ENCODE data around the gene ZNF775. TPM values are rescaled to one million over a fixed set of nuclear protein-coding genes. Genes with fewer than 3 reads are reported as not detected.

ZNF775 gene
- total RNA-seq, 1 donor from 2014 or later, result 3.0 TPM

- no peak for DNase-seq
These were observed 33.7 kb downstream of the ZNF775 start for GRCh38 chr7:150412518-150413488.

DNA sequence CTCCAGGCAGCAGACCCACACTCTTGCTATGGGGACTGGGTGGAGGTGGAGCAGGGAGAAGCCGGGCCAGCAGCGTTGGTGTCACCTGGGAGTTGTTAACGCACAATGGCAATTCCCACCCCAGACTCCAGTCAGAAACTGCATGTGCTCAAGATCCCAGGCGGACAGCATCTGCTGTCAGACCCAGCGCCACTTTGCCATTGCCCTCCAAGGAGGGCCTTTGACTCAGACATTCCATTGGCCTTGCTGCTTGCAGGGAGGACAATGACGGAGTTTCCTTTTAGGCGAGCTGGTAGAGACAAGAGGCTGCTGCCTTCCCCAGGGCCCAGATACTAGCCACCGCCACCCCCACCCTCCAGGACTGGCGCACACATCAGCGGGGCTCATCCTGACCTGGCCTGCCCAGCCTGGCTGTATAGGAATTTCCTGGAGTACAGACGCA is 34.5 kb downstream of the ZNF775 start:
- DNase-seq, result no peak

DNA sequence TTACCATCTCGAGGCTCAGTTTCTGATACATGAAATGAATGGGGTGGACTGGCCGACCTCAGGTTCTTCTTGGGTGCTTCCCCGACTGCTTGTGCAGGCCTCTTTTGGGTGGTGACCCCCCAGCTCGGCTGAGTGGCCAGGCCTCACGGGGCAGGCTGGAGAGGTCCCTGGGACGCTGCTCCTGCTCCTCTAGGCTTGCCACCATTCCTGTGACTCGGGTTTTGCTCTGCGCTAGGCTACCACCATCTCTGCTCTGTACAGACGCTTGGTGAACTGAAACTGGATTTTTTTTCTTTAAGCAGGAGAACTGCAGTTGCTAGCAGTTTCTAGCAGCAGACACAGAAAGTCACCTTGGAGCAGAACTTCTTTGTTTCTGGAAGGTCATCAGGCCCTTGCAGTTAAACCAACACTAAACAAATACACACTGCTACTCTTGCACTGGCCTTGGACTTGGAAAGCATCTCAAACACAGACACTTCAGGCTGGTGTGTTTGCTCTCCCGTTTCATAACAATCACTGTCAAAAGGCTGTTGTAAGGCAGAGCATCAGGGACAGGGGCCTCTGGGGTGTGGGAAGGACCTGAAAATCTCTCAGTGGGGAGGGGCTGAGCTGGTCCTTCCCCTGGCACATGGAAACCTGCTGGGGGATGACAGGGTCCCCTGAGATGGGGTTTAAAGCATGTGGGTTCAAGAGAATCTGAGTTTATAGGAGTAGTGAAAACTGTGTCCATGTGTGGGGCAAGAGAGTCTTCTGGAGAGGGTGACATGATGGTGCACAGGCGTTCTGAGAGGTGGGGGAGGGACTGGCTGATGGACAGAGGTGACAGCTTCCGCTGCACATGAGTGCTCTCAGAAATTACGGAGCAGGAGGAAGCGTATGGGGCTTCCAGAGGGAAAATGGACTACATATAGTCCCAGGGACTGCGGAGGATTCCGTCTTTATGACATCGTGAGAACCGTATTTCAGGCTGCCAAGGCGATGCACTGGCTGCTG is 36.3 kb downstream of the ZNF775 start:
- DNase-seq, result no peak

DNA sequence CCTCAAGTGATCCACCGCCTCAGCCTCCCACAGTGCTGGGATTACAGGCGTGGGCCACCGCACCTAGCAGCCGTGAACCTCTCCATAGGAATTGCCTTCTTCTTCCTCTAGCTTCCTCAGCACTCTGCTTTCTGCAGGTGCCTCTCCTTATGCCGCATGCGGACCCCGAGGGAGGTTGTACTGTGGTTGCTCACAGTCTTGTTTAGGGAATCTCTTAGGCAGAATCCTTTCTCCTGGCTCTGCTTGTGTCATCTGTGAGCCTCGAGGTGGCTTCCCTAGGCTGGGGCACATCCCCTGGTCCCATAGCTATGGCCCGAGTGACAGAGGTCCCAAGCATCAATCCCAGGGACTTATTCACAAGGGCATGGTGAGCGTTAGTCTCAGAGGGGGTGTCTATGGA is 38.1 kb downstream of the ZNF775 start:
- DNase-seq, result no peak

GRCh38 chr7:150417863-150418262 is 38.7 kb downstream of the ZNF775 start:
- DNase-seq, result no peak

DNA sequence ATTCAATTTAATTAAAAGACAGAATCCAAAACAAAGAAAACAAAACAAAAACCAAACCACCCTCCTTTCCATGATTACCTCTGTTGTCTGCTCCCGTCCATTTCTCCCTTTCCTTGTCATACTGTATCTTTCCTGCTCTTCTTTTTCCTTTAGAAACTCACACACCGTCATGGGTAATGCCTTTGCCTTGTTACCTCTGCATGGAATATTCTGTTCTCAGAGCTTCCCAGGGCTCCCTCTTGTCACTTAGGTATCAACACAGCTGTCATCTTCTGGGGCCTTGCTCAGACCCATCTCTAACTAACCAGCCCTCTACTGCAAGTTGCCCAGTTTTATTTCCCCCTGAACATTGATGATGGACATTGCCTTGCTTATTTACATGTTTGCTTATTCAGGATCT is 41.1 kb downstream of the ZNF775 start:
- no peak for DNase-seq

- peak; percentile 64 for DNase-seq
These were observed 42.0 kb downstream of the ZNF775 start for GRCh38 chr7:150420987-150421674.

DNA sequence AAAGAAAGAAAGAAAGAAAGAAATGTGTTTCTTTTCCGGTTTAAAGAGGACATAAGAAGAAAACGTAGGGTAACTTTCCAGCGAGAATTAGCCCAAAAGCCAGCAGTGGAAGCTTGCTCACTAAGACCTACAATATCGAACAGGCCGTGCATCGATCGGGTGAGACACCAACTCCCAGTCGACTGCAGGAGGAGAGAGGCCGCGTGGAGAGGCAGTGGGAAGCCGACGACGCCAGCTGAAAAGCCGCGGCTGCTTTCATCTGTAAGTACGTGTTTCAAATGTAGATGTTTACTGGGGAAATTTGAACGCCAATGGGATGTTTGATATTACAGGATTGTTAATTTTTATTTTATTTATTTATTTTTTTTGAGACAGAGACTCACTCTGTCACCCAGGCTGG is 42.7 kb downstream of the ZNF775 start:
- DNase-seq, result no peak

DNA sequence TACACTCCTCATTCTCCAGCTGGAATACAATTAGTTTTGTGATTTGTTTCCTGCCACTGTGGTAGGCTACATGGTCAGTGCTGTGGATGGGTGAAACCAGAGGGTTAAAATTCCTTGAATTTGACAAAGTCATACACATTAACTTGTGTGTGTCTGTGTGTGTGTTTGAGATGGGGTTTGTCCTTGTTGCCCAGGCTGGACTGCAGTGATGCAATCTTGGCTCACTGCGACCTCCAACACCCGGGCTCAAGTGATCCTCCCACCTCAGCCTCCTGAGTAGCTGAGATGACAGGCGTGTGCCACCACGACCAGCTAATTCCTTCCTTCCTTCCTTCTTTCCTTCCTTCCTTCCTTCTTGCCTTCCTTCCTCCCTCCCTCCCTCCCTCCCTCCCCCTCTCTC is 46.5 kb downstream of the ZNF775 start:
- DNase-seq, result no peak

- no peak for DNase-seq
These were observed 49.7 kb downstream of the ZNF775 start for GRCh38 chr7:150428671-150429451.

DNA sequence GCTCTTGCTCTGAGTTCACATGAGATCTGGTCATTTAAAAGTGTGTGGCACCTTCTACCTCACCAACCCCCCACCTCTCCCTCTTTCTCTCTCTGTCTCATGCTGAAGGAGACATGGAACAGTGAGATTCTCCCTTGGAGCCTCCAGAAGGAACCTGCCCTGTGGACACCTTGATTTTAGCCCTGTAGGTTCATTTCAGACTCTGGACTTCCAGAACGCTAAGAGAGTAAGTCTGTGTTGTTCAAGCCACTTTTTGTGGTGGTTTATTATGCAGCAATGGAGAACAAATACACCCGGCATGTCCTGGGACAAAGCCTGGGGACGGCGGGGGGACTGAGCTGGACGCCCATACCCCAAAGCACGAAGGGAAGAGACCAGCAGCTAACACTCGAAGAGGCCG is 50.6 kb downstream of the ZNF775 start:
- no peak for DNase-seq

GRCh38 chr7:150430465-150431085 is 51.4 kb downstream of the ZNF775 start:
- no peak for DNase-seq

GRCh38 chr7:150431839-150432658 is 52.9 kb downstream of the ZNF775 start:
- no peak for DNase-seq

GRCh38 chr7:150432915-150433892 is 54.1 kb downstream of the ZNF775 start:
- DNase-seq, result no peak

GRCh38 chr7:150434240-150434639 is 55.1 kb downstream of the ZNF775 start:
- DNase-seq, result no peak

DNA sequence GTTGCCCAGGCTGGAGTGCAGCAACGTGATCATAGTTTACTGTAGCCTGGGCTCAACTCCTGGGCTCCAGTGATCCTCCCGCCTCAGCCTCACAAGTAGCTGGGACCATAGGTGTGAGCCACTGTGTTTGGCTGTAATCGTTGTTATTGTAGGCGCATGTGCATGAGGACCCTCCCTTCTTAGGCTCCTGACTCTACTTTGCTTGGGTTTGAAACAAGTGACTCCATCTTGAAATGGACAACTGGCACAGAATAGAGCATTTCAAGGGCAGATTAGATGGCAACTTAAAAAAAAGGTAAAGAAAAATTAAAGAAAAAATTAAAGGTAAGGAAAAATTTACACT is 55.9 kb downstream of the ZNF775 start:
- no peak for DNase-seq

DNA sequence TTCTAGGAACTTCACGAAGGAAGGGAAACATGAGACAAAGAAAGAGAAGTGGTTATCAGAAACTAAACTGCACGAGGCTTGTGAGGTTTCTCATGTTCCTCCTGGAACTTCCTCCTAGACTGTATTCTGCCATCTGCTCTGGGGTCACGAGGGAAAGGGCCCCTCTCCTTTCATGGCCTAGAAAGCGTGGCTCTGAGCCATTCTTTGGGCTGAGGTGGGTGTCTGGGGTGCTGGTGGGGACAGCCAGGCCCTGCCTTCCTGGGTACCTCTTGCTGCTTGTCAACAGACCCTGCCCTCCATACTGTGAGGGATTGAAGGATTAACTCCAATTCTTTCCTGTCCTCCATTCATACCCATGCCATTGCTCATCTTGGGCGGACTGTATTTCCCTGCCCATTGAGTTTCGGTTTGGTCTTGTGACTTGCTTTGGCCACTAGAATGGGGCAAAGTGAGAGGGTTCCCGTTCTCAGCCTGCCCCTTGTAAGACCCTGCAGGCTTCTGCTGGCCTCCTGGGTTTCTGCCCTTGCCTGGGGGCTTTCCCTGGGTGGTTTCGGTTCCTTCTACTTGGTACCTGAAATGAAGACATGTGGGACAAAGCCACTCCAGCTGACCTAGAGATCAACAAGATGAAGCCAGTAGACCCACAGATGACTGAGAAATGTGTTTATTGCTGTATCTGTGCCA is 56.4 kb downstream of the ZNF775 start:
- DNase-seq, result no peak

DNA sequence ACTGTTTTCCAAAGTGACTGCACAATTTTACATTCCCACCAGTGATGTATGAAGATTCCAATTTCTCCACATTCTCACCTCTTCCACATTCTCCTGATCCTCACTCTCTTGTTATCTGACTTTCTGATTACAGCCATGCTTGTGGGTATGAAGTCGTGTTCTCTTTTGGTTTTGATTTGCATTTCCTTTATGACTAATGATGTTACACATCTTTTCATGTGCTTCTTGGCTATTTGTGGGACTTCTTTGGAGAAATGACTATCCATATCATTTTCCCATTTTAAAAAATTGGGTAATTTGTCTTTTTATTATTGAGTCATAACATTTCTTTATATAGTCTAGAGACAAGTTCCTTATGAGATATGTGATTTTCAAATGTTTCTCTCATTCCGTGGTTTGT is 60.8 kb downstream of the ZNF775 start:
- DNase-seq, result no peak
